ENCODE data around the gene IL25. TPM values are rescaled to one million over a fixed set of nuclear protein-coding genes. Genes with fewer than 3 reads are reported as not detected.

The IL25 gene
- total and polyA plus RNA-seq, 10 of the 15 experiments (the other 5 are each of a cell fraction or from before 2014, with no cell fraction given): not detected

GRCh38 chr14:23392613-23393012 lies 20.0 kb downstream of the IL25 start:
- H3K4me1 ChIP-seq (ENCODE audit: control insufficient read depth, insufficient read depth, low read length): no peaks in the 10 kb centered on the region
- SMC1A ChIA-PET (ENCODE audit: uncharacterized antibody, unreplicated experiment): no interaction called here
- H4K20me1 ChIP-seq (ENCODE audit: control insufficient read depth, insufficient read depth): no peaks in the 10 kb centered on the region
- no peak overlapping the region for H3K9ac ChIP-seq (ENCODE audit: control insufficient read depth, insufficient read depth, low read length)
- no peak overlapping the region for H3K27ac ChIP-seq (ENCODE audit: control insufficient read depth, insufficient read depth)
- ATAC-seq (no peak), DNase-seq (ENCODE audit: low read depth, low spot score) (no peak), FAIRE-seq (no peak)
- RAD21 ChIA-PET (ENCODE audit: unreplicated experiment): no interaction called here
- no peak for TF ChIP-seq ZNF217 (IDR thresholded peaks at IDR 0.05)
- TF ChIP-seq STAT3 (IDR thresholded peaks at IDR 0.05; ENCODE audit: low read depth, low read length): no peak
- TF ChIP-seq SREBF1 (IDR thresholded peaks at IDR 0.05; ENCODE audit: low read length): no peak
- no peak for TF ChIP-seq MEF2A (IDR thresholded peaks at IDR 0.05; ENCODE audit: insufficient read depth, low read depth, low read length)
- no peak for TF ChIP-seq CHD2 (IDR thresholded peaks at IDR 0.05; ENCODE audit: borderline replicate concordance, low read depth, low read length)
- no peak for TF ChIP-seq RFX5 (IDR thresholded peaks at IDR 0.05; ENCODE audit: low read depth, low read length)
- no peak for TF ChIP-seq SUZ12 (IDR thresholded peaks at IDR 0.05; ENCODE audit: unreplicated experiment)
- TF ChIP-seq EGR1 (IDR thresholded peaks at IDR 0.05; ENCODE audit: borderline replicate concordance in 1 of 2, low read depth in 2 of 2, low read length in 2 of 2): no peak
- no peak for TF ChIP-seq SUPT20H (IDR thresholded peaks at IDR 0.05; ENCODE audit: borderline replicate concordance, control insufficient read depth, low read depth, low read length)
- no peak for TF ChIP-seq MYB (IDR thresholded peaks at IDR 0.05; ENCODE audit: borderline replicate concordance, low read depth, low read length)
- no peak for TF ChIP-seq MXI1 (IDR thresholded peaks at IDR 0.05; ENCODE audit: low read depth, low read length)
- no peak for TF ChIP-seq IRF4 (IDR thresholded peaks at IDR 0.05; ENCODE audit: low read depth, low read length)
- TF ChIP-seq ZNF687 (IDR thresholded peaks at IDR 0.05): no peak
- TF ChIP-seq TCF3 (IDR thresholded peaks at IDR 0.05; ENCODE audit: borderline replicate concordance, insufficient read depth, low read depth, low read length): no peak
- TF ChIP-seq POLR2AphosphoS2 (IDR thresholded peaks at IDR 0.05; ENCODE audit: low read depth, low read length): no peak
- POLR2A ChIA-PET: no interaction called here
- 46% methylated on average over 7 of the region's 7 CpGs for WGBS (ENCODE audit: insufficient coverage, insufficient replicate concordance, low lambda C conversion rate, missing lambda C conversion rate)
- in situ Hi-C loops (cut with MboI) (no loop called here), intact Hi-C loops (cut with micrococcal nuclease; ENCODE audit: unreplicated experiment) (no loop called here)
- no peaks in the 10 kb centered on the region; a peak in 2 of 4 replicates for H3K27me3 ChIP-seq (replicated peaks in 1 of 2; ENCODE audit: control insufficient read depth in 2 of 2, insufficient read depth in 2 of 2, low read length in 1 of 2)
- BruUV-seq (replicated peaks): no TSS peak
- H2AFZ ChIP-seq (ENCODE audit: control insufficient read depth, low read depth, low read length): no peak overlapping the region
- H3K9me3 ChIP-seq (replicated peaks; ENCODE audit: control insufficient read depth, insufficient read depth, low read length): no peaks in the 10 kb centered on the region
- CTCF ChIA-PET: interaction anchor here (0.7 to 1.7 kb wide), 4 partner anchors 10 to 72 kb away, joined by 3 to 6 read pairs (median 4); no protein-coding TSS in a partner anchor
- no peaks in the 10 kb centered on the region for H3K36me3 ChIP-seq (ENCODE audit: control insufficient read depth in 2 of 2, insufficient read depth in 2 of 2, low read length in 1 of 2)
- no peak overlapping the region for H3K4me3 ChIP-seq
- no peaks in the 10 kb centered on the region for H3K79me2 ChIP-seq (ENCODE audit: control insufficient read depth, insufficient read depth, low read length)
- H3K4me2 ChIP-seq (ENCODE audit: control insufficient read depth, insufficient read depth): no peak overlapping the region

All from GM12878 (cell line).